ENCODE measurements around the gene ADAMTS10. TPM values are rescaled to one million over a fixed set of nuclear protein-coding genes. Genes with fewer than 3 reads are reported as not detected.

The ADAMTS10 gene
- 10 to 100 TPM in 3 of 6 experiments, 1 to 10 TPM in 3; 5.0 to 12.2 (median 9.3) TPM for total RNA-seq
- long read RNA-seq = 0 reads

DNA sequence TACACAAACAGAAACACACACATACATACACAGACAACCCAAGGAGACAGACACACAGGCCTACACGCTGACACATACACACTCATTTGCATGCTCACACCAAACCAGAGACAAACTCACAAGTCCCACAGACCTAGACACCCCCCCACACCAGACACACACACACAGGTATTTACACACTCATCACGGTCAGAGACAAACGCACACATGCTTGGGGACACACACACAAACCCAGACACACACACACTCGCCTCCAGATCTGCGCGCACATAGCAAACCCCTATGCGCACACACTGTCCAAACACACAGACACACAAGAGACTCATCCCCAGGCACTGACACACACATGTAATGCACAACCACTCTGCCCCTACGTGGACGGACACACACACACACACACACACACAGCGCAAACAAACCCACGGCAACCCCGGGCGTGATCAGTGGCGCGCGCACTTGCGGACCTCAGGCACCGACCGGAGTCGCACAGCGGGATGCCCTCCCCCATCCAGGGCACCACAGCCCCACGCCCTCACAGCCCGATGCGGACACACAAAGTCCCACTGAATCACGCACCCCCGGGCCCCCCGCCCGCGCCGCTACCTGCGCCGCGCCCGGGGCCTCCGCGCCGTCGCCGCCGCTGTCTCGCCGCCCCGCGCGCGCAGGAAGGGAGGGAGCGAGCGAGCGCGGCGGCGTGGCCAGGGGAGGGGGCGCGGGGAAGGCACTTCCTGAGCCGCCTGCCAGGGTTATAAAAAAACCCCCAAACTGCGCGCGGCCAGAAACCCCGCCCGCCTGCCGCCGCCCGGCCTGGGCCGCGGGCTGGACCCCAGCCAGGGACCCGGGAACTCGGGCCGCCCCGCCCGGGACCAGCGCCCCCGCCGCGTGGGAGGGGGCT is at the start of gene ADAMTS10:
TSS of gene ADAMTS10 (minus strand) at position 675 of the 895 bp plus-strand sequence. CDS start 5,005 bp downstream, outside the sequence.
- Histone ChIP-seq H3K36me3 (no peaks in the 10 kb centered on the region), H3K27me3 (no peaks in the 10 kb centered on the region), H3K9me3 (no peaks in the 10 kb centered on the region), H3K4me1 (peaks cover 0 to 6% (median 0%) of the 10 kb centered on the region in 4 donors), H3K4me3 (peak within 1 kb of the TSS; percentile 48 to 54 (median 54)), H3K27ac (peak within 1 kb of the TSS; percentile 57 to 84 (median 67))
- 5% methylated on average over 28 of the region's 74 CpGs for WGBS (ENCODE audit: insufficient coverage, low coverage, low lambda C conversion rate, missing lambda C conversion rate)
- TF ChIP-seq, protein P1, sequence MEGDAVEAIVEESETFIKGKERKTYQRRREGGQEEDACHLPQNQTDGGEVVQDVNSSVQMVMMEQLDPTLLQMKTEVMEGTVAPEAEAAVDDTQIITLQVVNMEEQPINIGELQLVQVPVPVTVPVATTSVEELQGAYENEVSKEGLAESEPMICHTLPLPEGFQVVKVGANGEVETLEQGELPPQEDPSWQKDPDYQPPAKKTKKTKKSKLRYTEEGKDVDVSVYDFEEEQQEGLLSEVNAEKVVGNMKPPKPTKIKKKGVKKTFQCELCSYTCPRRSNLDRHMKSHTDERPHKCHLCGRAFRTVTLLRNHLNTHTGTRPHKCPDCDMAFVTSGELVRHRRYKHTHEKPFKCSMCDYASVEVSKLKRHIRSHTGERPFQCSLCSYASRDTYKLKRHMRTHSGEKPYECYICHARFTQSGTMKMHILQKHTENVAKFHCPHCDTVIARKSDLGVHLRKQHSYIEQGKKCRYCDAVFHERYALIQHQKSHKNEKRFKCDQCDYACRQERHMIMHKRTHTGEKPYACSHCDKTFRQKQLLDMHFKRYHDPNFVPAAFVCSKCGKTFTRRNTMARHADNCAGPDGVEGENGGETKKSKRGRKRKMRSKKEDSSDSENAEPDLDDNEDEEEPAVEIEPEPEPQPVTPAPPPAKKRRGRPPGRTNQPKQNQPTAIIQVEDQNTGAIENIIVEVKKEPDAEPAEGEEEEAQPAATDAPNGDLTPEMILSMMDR (IDR thresholded peaks at IDR 0.05) = no peak
- peak; percentile 32 for TF ChIP-seq POLR2A (IDR thresholded peaks at IDR 0.05)
- intact Hi-C loops (cut with DNase I) = no loop called here
- DNase-seq = peak in 2 of 3 donors; percentile 51 to 60
- ATAC-seq = peak; percentile 38 to 51 (median 44)

DNA sequence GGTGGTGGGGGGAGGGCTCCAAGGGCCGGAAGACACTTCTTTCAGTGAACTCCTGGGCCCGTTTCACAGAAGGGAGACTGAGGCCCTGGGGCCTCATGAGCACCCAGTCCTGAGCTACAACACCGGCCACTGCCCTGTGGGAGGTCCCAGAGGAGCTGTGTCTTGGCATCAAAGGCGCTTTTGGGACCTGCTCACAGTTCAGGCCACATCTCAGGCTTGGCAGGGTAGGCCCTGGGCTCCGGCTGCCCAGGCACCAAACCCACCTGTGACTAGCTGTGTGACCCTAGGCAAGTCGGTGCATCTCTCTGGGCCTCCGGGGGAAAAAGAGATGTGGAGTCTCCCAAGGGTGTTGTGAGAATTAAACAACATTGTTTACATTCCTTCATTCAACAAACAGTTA is 49.4 kb upstream of the ADAMTS10 start:
- Histone ChIP-seq H3K27ac (no peak overlapping the region), H3K36me3 (no peaks in the 10 kb centered on the region), H3K4me3 (no peak overlapping the region), H3K9me3 (no peaks in the 10 kb centered on the region), H3K27me3 (no peaks in the 10 kb centered on the region), H3K4me1 (no peaks in the 10 kb centered on the region)
- TF ChIP-seq POLR2A (IDR thresholded peaks at IDR 0.05) = no peak
- TF ChIP-seq, protein P1 (IDR thresholded peaks at IDR 0.05) = no peak
- intact Hi-C loops (cut with DNase I) = no loop called here
- no CpG with 5 or more reads among the region's 7 CpGs for WGBS (ENCODE audit: insufficient coverage, low coverage, low lambda C conversion rate, missing lambda C conversion rate)
- ATAC-seq = no peak
- no peak for DNase-seq

DNA sequence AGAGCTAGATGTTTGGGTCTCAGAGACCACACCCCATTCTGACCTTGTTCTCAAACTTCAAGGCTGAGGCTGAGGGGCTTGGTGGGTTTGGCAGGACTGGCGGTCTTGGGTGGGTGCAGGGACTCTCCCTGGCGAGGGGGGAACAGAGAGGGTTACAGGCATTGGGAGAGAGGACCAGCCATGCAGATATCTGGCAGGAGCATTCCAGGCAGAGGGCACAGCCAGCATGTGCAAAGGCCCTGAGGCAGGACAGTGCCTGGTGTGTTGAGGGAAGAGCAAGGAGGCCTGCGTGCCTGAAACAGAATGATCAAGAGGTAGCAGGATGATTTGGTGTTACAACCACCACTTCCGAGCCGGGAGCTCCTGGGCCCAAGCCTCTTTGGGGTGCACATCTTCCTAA is 47.4 kb upstream of the ADAMTS10 start:
- H3K27me3 ChIP-seq = no peaks in the 10 kb centered on the region
- WGBS (ENCODE audit: insufficient coverage, low coverage, low lambda C conversion rate, missing lambda C conversion rate) = 60% methylated on average over 1 of the region's 5 CpGs
- TF ChIP-seq, protein P1 (IDR thresholded peaks at IDR 0.05) = no peak
- intact Hi-C loops (cut with DNase I) = no loop called here
- ATAC-seq (no peak), DNase-seq (no peak)
- H3K9me3 ChIP-seq = no peaks in the 10 kb centered on the region
- H3K4me1 ChIP-seq = no peaks in the 10 kb centered on the region
- H3K4me3 ChIP-seq = no peak overlapping the region
- no peak overlapping the region for H3K27ac ChIP-seq
- no peaks in the 10 kb centered on the region for H3K36me3 ChIP-seq

DNA sequence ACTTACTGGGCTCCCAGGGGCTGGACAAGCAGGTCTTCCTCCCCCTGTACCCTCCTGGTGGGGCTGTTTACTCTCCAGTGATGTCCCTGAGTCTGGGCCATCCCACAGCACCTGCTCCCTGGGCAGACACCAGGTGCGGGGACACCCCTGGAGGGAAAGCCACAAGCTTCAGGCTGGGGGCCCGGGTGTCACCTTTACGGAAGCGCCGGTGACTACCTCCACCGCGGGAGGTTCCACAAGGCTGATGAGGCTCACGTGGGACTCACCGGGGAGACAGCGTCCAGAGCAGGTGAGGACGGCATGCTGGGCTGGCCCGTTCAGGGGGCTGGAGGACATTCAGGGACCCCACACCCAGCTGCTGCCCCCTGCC is 44.8 kb upstream of the ADAMTS10 start:
- H3K27me3 ChIP-seq = no peaks in the 10 kb centered on the region
- no peaks in the 10 kb centered on the region for H3K4me1 ChIP-seq
- intact Hi-C loops (cut with DNase I) = no loop called here
- no CpG with 5 or more reads among the region's 12 CpGs for WGBS (ENCODE audit: insufficient coverage, low coverage, low lambda C conversion rate, missing lambda C conversion rate)
- no peaks in the 10 kb centered on the region for H3K9me3 ChIP-seq
- TF ChIP-seq, protein P1 (IDR thresholded peaks at IDR 0.05) = no peak
- TF ChIP-seq POLR2A (IDR thresholded peaks at IDR 0.05) = no peak
- no peak overlapping the region for H3K27ac ChIP-seq
- H3K4me3 ChIP-seq = no peak overlapping the region
- H3K36me3 ChIP-seq = no peaks in the 10 kb centered on the region
- ATAC-seq = peak in 1 of 4 donors; percentile 26
- DNase-seq = no peak

Data from right lobe of liver (tissue), 6 donors.